ENCODE measurements around the gene TRIOBP.
A peak's percentile ranks its signal among the peaks of the same experiment; 100 is the strongest.

Gene TRIOBP

DNA sequence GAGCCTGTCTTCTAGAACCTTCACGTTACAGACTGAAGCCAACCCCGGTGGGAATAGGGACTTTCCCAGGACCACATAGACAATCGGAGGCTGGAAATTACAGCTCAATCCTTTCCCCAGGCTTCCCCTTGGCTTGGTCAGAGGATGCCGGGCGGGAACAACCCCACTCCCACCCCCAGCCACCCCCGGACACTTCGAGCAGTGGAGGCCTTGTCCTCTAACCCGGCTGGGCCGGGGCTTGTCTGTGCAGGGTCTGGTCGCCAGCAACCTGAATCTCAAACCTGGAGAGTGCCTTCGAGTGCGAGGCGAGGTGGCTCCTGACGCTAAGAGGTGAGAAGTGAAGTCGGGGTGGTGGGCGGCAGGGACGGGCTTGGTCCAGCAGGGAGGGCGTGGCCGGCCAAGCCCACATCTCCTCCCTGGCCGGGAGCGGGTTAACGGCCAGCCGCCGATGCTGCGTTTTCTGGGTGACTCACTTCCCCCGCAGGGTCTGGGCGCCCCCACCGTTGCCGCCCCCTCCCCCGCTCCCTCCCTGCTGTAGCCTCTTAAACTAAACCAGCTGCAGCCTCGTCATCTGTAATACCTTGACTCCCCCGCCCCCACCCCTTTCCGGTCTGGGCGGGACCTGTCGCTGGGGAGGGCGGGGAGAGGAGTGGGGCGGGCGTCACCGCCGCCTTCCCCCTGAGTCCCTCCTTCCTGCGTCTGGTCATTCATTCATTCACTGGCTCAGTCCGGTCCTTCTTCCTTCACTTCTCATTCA, 19.9 kb upstream of the TRIOBP start:
- peak; percentile 91 for DNase-seq (ENCODE audit: low spot score)
- in situ Hi-C loops (cut with MboI; ENCODE audit: low sequenced_read_pairs, unreplicated experiment): no loop called here
- TF ChIP-seq, protein P1, sequence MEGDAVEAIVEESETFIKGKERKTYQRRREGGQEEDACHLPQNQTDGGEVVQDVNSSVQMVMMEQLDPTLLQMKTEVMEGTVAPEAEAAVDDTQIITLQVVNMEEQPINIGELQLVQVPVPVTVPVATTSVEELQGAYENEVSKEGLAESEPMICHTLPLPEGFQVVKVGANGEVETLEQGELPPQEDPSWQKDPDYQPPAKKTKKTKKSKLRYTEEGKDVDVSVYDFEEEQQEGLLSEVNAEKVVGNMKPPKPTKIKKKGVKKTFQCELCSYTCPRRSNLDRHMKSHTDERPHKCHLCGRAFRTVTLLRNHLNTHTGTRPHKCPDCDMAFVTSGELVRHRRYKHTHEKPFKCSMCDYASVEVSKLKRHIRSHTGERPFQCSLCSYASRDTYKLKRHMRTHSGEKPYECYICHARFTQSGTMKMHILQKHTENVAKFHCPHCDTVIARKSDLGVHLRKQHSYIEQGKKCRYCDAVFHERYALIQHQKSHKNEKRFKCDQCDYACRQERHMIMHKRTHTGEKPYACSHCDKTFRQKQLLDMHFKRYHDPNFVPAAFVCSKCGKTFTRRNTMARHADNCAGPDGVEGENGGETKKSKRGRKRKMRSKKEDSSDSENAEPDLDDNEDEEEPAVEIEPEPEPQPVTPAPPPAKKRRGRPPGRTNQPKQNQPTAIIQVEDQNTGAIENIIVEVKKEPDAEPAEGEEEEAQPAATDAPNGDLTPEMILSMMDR (IDR thresholded peaks at IDR 0.05; ENCODE audit: borderline replicate concordance, control extremely low read depth, extremely low read depth, insufficient read depth, missing control alignments): no peak

DNA sequence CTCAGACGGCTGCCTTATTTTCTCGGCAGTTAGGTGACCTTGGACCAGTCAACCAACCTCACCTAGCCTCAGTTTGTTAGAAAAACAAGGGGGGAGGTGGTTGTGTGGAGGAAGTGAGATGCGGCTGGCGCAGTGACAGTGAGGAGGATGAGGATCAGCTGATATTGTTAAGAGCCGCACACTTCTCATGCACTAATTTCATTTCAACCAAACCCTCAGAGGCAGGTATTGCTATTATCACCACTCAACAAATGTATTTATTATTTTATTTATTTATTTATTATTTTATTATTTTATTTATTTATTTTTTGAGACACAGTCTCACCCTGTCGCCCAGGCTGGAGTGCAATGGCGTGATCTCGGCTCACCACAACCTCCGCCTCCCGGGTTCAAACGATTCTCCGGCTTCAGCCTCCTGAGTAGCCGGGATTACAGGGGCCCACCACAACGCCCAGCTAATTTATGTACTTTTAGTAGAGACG, 19.3 kb upstream of the TRIOBP start:
- no peak for DNase-seq (ENCODE audit: low spot score)
- in situ Hi-C loops (cut with MboI; ENCODE audit: low sequenced_read_pairs, unreplicated experiment): no loop called here
- TF ChIP-seq, protein P1 (IDR thresholded peaks at IDR 0.05; ENCODE audit: borderline replicate concordance, control extremely low read depth, extremely low read depth, insufficient read depth, missing control alignments): no peak

- in situ Hi-C loops (cut with MboI; ENCODE audit: low sequenced_read_pairs, unreplicated experiment): no loop called here
- no peak for DNase-seq (ENCODE audit: low spot score)
- TF ChIP-seq, protein P1 (IDR thresholded peaks at IDR 0.05; ENCODE audit: borderline replicate concordance, control extremely low read depth, extremely low read depth, insufficient read depth, missing control alignments): no peak
Measured at GRCh38 chr22:37678372-37678771, 18.5 kb upstream of the TRIOBP start.

DNA sequence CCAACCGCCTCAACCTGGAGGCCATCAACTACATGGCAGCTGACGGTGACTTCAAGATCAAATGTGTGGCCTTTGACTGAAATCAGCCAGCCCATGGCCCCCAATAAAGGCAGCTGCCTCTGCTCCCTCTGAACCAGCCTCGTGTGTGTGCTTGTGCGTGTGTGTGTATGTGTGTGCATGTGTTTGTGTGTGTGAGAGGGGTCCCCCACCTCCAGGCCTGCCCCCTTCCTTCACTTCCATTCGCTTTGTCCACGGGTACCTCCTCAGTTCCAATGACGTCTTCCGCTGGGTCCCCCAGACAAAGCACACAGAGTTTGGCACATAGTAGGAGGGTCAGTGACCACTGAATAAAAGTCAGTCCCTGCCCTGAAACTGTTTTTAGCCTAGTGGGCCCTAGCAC, 17.2 kb upstream of the TRIOBP start:
- DNase-seq (ENCODE audit: low spot score): no peak
- in situ Hi-C loops (cut with MboI; ENCODE audit: low sequenced_read_pairs, unreplicated experiment): no loop called here
- TF ChIP-seq, protein P1 (IDR thresholded peaks at IDR 0.05; ENCODE audit: borderline replicate concordance, control extremely low read depth, extremely low read depth, insufficient read depth, missing control alignments): no peak

DNA sequence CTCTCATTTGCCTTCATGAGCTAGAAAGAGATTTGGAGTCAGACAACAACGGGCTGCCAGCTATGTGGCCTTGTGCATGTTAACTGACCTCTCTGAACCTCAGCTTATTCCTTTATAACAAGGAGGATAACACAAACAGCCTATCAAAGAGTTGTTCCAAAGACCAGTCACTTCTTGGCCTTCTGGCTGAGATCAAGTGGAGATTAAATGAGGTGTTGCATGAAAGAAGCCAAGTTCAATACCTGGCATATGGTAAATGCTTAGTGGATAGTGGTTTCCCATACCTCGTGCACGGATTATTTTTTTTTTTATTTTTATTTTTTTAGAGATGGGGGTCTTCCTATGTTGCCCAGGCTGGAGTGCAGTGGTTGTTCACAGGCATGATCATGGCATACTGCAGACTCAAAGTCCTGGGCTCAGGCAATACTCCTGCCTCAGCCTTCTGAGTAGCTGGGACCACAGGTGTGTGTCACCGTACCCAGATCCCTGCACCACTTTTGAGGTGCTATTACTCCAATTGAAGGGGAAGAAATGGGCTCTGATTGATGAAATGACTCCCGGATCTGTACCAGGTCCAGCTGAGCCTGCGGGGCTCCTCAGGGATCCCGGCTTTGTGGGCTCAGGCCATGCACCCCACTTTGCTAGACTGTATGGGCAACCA, 16.5 kb upstream of the TRIOBP start:
- in situ Hi-C loops (cut with MboI; ENCODE audit: low sequenced_read_pairs, unreplicated experiment): no loop called here
- TF ChIP-seq, protein P1 (IDR thresholded peaks at IDR 0.05; ENCODE audit: borderline replicate concordance, control extremely low read depth, extremely low read depth, insufficient read depth, missing control alignments): no peak

GRCh38 chr22:37681001-37681424, 15.8 kb upstream of the TRIOBP start:
- TF ChIP-seq, protein P1 (IDR thresholded peaks at IDR 0.05; ENCODE audit: borderline replicate concordance, control extremely low read depth, extremely low read depth, insufficient read depth, missing control alignments): no peak
- in situ Hi-C loops (cut with MboI; ENCODE audit: low sequenced_read_pairs, unreplicated experiment): no loop called here
- DNase-seq (ENCODE audit: low spot score): no peak

More for the DNA sequence above, 16.5 kb upstream of the TRIOBP start:
- DNase-seq (ENCODE audit: low spot score): no peak
